PC-9 (cell line): ENCODE data around the gene TRAPPC11.

Experiments used
- CTCF ChIP-seq: fragments of 200-600 bp; sonication (generic); conservative IDR thresholded peaks from 2 replicates; pipeline ENCODE4 v1.6.1; 2017; ENCODE audit warnings: mixed run types, antibody characterized with exemption, mild to moderate bottlenecking, moderate library complexity
- EZH2 ChIP-seq: fragments of 200-600 bp; sonication (generic); IDR thresholded peaks from 2 replicates; pipeline ENCODE4 v1.8.0; 2017; ENCODE audit warnings: antibody characterized with exemption, low read depth

DNA sequence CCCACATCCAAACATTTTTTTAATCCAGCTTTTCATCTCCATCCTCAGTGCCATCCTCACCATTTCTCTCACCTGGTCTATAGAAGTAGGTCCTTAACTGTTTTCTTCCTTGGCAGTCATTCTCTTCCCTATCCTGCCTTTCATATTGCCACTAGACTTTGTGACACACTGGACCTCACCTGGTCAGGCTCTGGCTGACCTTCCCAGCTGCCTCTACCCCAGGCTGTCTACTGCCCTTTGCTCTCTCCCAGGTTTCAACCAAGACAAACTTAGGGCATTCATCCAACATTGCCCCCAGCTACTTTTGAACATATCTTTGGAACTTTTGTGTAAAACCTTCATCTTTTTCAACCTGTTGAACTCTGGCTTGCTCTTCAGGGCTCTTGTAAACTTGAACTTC is 39.8 kb downstream of the TRAPPC11 start:
- TF ChIP-seq EZH2, result no peak
- no peak for TF ChIP-seq CTCF
